ENCODE measurements around the gene CELF4.

CELF4 gene

GRCh38 chr18:37578182-37578678 lies 12.6 kb upstream of the CELF4 start:
- H4K8ac ChIP-seq (ENCODE audit: low read depth, low read length): no peak overlapping the region
- H3K4me1 ChIP-seq (ENCODE audit: control insufficient read depth, low read depth, low read length): peaks cover 19% of the 10 kb centered on the region
- H3K79me2 ChIP-seq (ENCODE audit: control insufficient read depth, insufficient read depth, low read length): no peaks in the 10 kb centered on the region
- no peak overlapping the region for H3K4me2 ChIP-seq (ENCODE audit: low read length)
- no peak overlapping the region for H3K4ac ChIP-seq (ENCODE audit: low read depth, low read length)
- no peak overlapping the region for H2BK15ac ChIP-seq (replicated peaks; ENCODE audit: low read depth)
- no peaks in the 10 kb centered on the region for H3K79me1 ChIP-seq (ENCODE audit: low read length)
- no peak overlapping the region for H4K5ac ChIP-seq (ENCODE audit: low read length)
- WGBS (ENCODE audit: extremely low coverage, insufficient coverage, low lambda C conversion rate): no CpG with 5 or more reads among the region's 6 CpGs
- H3K18ac ChIP-seq (ENCODE audit: low read length): no peak overlapping the region
- no peak overlapping the region for H3K9ac ChIP-seq (ENCODE audit: low read length)
- no peak for DNase-seq
- no peak overlapping the region for H2BK5ac ChIP-seq (ENCODE audit: low read length)
- H3K4me3 ChIP-seq (ENCODE audit: low read length): no peak overlapping the region
- no peak overlapping the region for H2AK5ac ChIP-seq (ENCODE audit: low read length)
- peak overlapping the region; percentile 69 for H3K56ac ChIP-seq (ENCODE audit: low read length)
- no peaks in the 10 kb centered on the region for H3K36me3 ChIP-seq (ENCODE audit: control insufficient read depth, insufficient read depth, low read length)
- no peaks in the 10 kb centered on the region for H3K27me3 ChIP-seq (ENCODE audit: insufficient read depth, low read length, poor library complexity)
- H2BK120ac ChIP-seq (ENCODE audit: low read depth, low read length): no peak overlapping the region
- no peak overlapping the region for H3K27ac ChIP-seq (ENCODE audit: low read depth, low read length)
- peak overlapping the region; percentile 85 for H3K23ac ChIP-seq (ENCODE audit: low read length)

GRCh38 chr18:37577051-37577611 lies 11.5 kb upstream of the CELF4 start:
- H3K9ac ChIP-seq (ENCODE audit: low read length): peak overlapping the region; percentile 23
- peak overlapping the region; percentile 69 for H3K56ac ChIP-seq (ENCODE audit: low read length)
- no peak overlapping the region for H3K4me3 ChIP-seq (ENCODE audit: low read length)
- no peak overlapping the region for H4K5ac ChIP-seq (ENCODE audit: low read length)
- no peak overlapping the region for H2BK15ac ChIP-seq (replicated peaks; ENCODE audit: low read depth)
- DNase-seq: peak; percentile 95
- no peaks in the 10 kb centered on the region for H3K79me1 ChIP-seq (ENCODE audit: low read length)
- no peak overlapping the region for H2BK5ac ChIP-seq (ENCODE audit: low read length)
- H3K27me3 ChIP-seq (ENCODE audit: insufficient read depth, low read length, poor library complexity): no peaks in the 10 kb centered on the region
- no peak overlapping the region for H3K4ac ChIP-seq (ENCODE audit: low read depth, low read length)
- H3K36me3 ChIP-seq (ENCODE audit: control insufficient read depth, insufficient read depth, low read length): no peaks in the 10 kb centered on the region
- peak overlapping the region; percentile 68 for H3K27ac ChIP-seq (ENCODE audit: low read depth, low read length)
- peak overlapping the region; percentile 95 for H3K23ac ChIP-seq (ENCODE audit: low read length)
- no CpG with 5 or more reads among the region's 7 CpGs for WGBS (ENCODE audit: extremely low coverage, insufficient coverage, low lambda C conversion rate)
- no peak overlapping the region for H3K4me2 ChIP-seq (ENCODE audit: low read length)
- no peak overlapping the region for H4K8ac ChIP-seq (ENCODE audit: low read depth, low read length)
- no peak overlapping the region for H2AK5ac ChIP-seq (ENCODE audit: low read length)
- H3K79me2 ChIP-seq (ENCODE audit: control insufficient read depth, insufficient read depth, low read length): no peaks in the 10 kb centered on the region
- peaks cover 19% of the 10 kb centered on the region for H3K4me1 ChIP-seq (ENCODE audit: control insufficient read depth, low read depth, low read length)
- H2BK120ac ChIP-seq (ENCODE audit: low read depth, low read length): no peak overlapping the region
- peak overlapping the region; percentile 21 for H3K18ac ChIP-seq (ENCODE audit: low read length)

DNA sequence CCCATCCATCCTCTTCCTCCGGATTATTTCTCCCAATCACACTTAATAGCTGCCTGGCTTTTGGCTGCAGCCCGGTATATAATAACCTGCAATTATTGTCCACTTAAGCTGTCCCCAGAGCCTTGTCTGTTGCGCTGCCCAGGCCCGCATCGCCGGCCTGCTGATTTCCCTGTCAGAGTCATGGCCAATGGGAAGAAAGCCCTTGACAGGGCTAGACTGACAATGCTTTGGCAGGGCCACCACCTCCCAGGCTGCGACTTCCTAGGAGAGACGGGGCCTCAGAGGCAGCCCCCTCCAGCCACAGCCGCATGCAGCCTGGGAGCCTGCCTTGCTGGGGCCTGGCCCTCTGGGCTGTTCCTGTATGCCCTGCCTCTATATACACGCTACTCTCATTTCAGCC lies 10.0 kb upstream of the CELF4 start:
- Histone ChIP-seq H3K56ac (ENCODE audit: low read length) (no peak overlapping the region), H3K4me1 (ENCODE audit: control insufficient read depth, low read depth, low read length) (peaks cover 19% of the 10 kb centered on the region), H3K27me3 (ENCODE audit: insufficient read depth, low read length, poor library complexity) (no peaks in the 10 kb centered on the region), H3K36me3 (ENCODE audit: control insufficient read depth, insufficient read depth, low read length) (no peaks in the 10 kb centered on the region), H4K5ac (ENCODE audit: low read length) (no peak overlapping the region), H3K18ac (ENCODE audit: low read length) (no peak overlapping the region), H2BK15ac (replicated peaks; ENCODE audit: low read depth) (no peak overlapping the region), H2AK5ac (ENCODE audit: low read length) (no peak overlapping the region), H3K4me2 (ENCODE audit: low read length) (no peak overlapping the region), H3K23ac (ENCODE audit: low read length) (no peak overlapping the region), H4K8ac (ENCODE audit: low read depth, low read length) (no peak overlapping the region), H2BK5ac (ENCODE audit: low read length) (no peak overlapping the region), H3K9ac (ENCODE audit: low read length) (no peak overlapping the region), H3K4ac (ENCODE audit: low read depth, low read length) (no peak overlapping the region), H3K27ac (ENCODE audit: low read depth, low read length) (no peak overlapping the region), H3K79me1 (ENCODE audit: low read length) (no peaks in the 10 kb centered on the region), H3K79me2 (ENCODE audit: control insufficient read depth, insufficient read depth, low read length) (no peaks in the 10 kb centered on the region), H2BK120ac (ENCODE audit: low read depth, low read length) (no peak overlapping the region), H3K4me3 (ENCODE audit: low read length) (no peak overlapping the region)
- DNase-seq: no peak
- WGBS (ENCODE audit: extremely low coverage, insufficient coverage, low lambda C conversion rate): no CpG with 5 or more reads among the region's 10 CpGs

DNA sequence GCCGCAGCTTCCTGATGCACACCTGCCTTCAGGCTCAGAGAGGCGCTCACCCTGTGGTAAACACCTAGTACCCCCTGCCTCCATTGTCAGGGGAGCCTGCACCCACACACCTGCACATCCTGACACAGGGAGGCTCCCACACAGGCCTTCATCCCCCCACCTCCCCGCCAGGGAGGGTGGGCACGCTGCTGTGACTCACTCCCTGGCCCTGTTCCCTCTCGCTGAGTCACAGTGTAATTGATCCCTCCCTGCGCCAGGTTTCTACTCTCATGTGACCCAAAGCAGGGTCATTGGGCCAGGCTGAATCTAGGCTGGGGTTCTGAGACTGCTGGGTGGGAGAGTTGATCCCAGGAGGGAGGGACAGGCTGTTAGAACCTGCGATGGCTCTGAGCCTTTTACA lies 8.5 kb upstream of the CELF4 start:
- no peak overlapping the region for H3K56ac ChIP-seq (ENCODE audit: low read length)
- no peak overlapping the region for H2AK5ac ChIP-seq (ENCODE audit: low read length)
- no peak overlapping the region for H4K8ac ChIP-seq (ENCODE audit: low read depth, low read length)
- no peak overlapping the region for H3K23ac ChIP-seq (ENCODE audit: low read length)
- no peak overlapping the region for H3K4me2 ChIP-seq (ENCODE audit: low read length)
- no CpG with 5 or more reads among the region's 7 CpGs for WGBS (ENCODE audit: extremely low coverage, insufficient coverage, low lambda C conversion rate)
- H3K27me3 ChIP-seq (ENCODE audit: insufficient read depth, low read length, poor library complexity): peaks cover 2% of the 10 kb centered on the region
- peaks cover 19% of the 10 kb centered on the region for H3K4me1 ChIP-seq (ENCODE audit: control insufficient read depth, low read depth, low read length)
- no peak overlapping the region for H3K9ac ChIP-seq (ENCODE audit: low read length)
- no peaks in the 10 kb centered on the region for H3K79me1 ChIP-seq (ENCODE audit: low read length)
- H3K4me3 ChIP-seq (ENCODE audit: low read length): no peak overlapping the region
- no peak overlapping the region for H3K18ac ChIP-seq (ENCODE audit: low read length)
- H2BK5ac ChIP-seq (ENCODE audit: low read length): no peak overlapping the region
- H3K27ac ChIP-seq (ENCODE audit: low read depth, low read length): no peak overlapping the region
- no peak overlapping the region for H2BK120ac ChIP-seq (ENCODE audit: low read depth, low read length)
- no peaks in the 10 kb centered on the region for H3K36me3 ChIP-seq (ENCODE audit: control insufficient read depth, insufficient read depth, low read length)
- H3K79me2 ChIP-seq (ENCODE audit: control insufficient read depth, insufficient read depth, low read length): no peaks in the 10 kb centered on the region
- no peak overlapping the region for H2BK15ac ChIP-seq (replicated peaks; ENCODE audit: low read depth)
- H4K5ac ChIP-seq (ENCODE audit: low read length): no peak overlapping the region
- H3K4ac ChIP-seq (ENCODE audit: low read depth, low read length): no peak overlapping the region
- no peak for DNase-seq

DNA sequence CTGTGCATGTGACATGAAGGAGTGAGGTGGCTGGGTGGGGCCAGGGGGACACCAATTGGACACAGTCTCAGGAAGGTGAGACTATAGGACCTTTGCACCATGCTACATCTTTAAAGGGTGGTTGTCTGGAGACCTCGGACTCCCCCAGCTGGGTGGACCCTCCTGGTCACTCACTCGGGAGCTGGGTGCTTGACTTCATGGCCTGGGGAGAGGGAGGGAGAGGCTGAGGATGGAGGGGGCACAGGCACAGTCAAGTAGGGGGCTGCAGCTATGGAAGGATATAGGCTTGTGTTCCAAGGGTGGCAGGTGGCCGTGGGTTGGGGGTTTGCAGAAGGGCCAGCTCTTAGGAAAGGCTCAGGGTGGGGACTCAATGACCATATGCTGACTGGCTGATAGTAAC lies 7.1 kb upstream of the CELF4 start:
- Histone ChIP-seq H2BK5ac (ENCODE audit: low read length) (no peak overlapping the region), H3K79me1 (ENCODE audit: low read length) (no peaks in the 10 kb centered on the region), H3K79me2 (ENCODE audit: control insufficient read depth, insufficient read depth, low read length) (no peaks in the 10 kb centered on the region), H3K4ac (ENCODE audit: low read depth, low read length) (no peak overlapping the region), H2BK15ac (replicated peaks; ENCODE audit: low read depth) (no peak overlapping the region), H3K4me3 (ENCODE audit: low read length) (no peak overlapping the region), H3K36me3 (ENCODE audit: control insufficient read depth, insufficient read depth, low read length) (no peaks in the 10 kb centered on the region), H4K5ac (ENCODE audit: low read length) (no peak overlapping the region), H2AK5ac (ENCODE audit: low read length) (no peak overlapping the region), H3K4me2 (ENCODE audit: low read length) (no peak overlapping the region), H3K27me3 (ENCODE audit: insufficient read depth, low read length, poor library complexity) (peaks cover 14% of the 10 kb centered on the region), H3K56ac (ENCODE audit: low read length) (no peak overlapping the region), H3K23ac (ENCODE audit: low read length) (no peak overlapping the region), H3K27ac (ENCODE audit: low read depth, low read length) (no peak overlapping the region), H3K4me1 (ENCODE audit: control insufficient read depth, low read depth, low read length) (peaks cover 12% of the 10 kb centered on the region), H3K18ac (ENCODE audit: low read length) (no peak overlapping the region), H3K9ac (ENCODE audit: low read length) (no peak overlapping the region), H4K8ac (ENCODE audit: low read depth, low read length) (no peak overlapping the region), H2BK120ac (ENCODE audit: low read depth, low read length) (no peak overlapping the region)
- DNase-seq: no peak
- WGBS (ENCODE audit: extremely low coverage, insufficient coverage, low lambda C conversion rate): no CpG with 5 or more reads among the region's 3 CpGs

DNA sequence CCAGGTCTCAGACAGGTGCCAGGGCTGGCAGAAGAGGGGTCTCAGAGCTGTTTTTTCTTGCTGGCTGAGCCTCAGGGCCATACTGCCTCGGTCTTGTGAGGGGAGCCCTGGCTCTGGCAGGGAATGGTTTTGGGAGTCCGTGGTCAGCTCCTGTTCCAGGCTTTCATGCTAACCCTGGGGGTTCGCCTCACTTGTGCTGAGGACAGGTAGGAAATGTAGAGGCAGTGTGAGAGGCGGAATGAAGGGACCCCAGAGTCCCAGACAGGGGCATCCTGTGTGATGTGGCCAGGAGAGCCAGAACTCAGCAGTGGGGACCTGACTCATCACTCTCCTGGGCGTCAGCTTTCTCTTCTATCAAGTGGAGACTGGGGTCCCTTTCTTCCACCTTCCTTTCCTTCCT lies 5.7 kb upstream of the CELF4 start:
- Histone ChIP-seq H3K56ac (ENCODE audit: low read length) (no peak overlapping the region), H3K27me3 (ENCODE audit: insufficient read depth, low read length, poor library complexity) (peaks cover 27% of the 10 kb centered on the region), H3K79me2 (ENCODE audit: control insufficient read depth, insufficient read depth, low read length) (no peaks in the 10 kb centered on the region), H3K27ac (ENCODE audit: low read depth, low read length) (no peak overlapping the region), H3K79me1 (ENCODE audit: low read length) (no peaks in the 10 kb centered on the region), H3K9ac (ENCODE audit: low read length) (no peak overlapping the region), H3K36me3 (ENCODE audit: control insufficient read depth, insufficient read depth, low read length) (no peaks in the 10 kb centered on the region), H4K8ac (ENCODE audit: low read depth, low read length) (no peak overlapping the region), H2AK5ac (ENCODE audit: low read length) (no peak overlapping the region), H3K4me3 (ENCODE audit: low read length) (no peak overlapping the region), H2BK5ac (ENCODE audit: low read length) (no peak overlapping the region), H4K5ac (ENCODE audit: low read length) (no peak overlapping the region), H3K4me2 (ENCODE audit: low read length) (no peak overlapping the region), H3K4me1 (ENCODE audit: control insufficient read depth, low read depth, low read length) (peaks cover 2% of the 10 kb centered on the region), H3K23ac (ENCODE audit: low read length) (no peak overlapping the region), H2BK15ac (replicated peaks; ENCODE audit: low read depth) (no peak overlapping the region), H3K4ac (ENCODE audit: low read depth, low read length) (no peak overlapping the region), H2BK120ac (ENCODE audit: low read depth, low read length) (no peak overlapping the region), H3K18ac (ENCODE audit: low read length) (no peak overlapping the region)
- no CpG with 5 or more reads among the region's 5 CpGs for WGBS (ENCODE audit: extremely low coverage, insufficient coverage, low lambda C conversion rate)
- no peak for DNase-seq
